Gastrocnemius medialis (tissue), 4 donors: ENCODE measurements around the gene PPP1R12B.

ENCODE experiments used
- CTCF ChIP-seq, 5 experiments: fragments of 450-650 bp in 3 of 5; fragments of 200-600 bp in 2 of 5; sonication (generic) in 2 of 5; IDR thresholded peaks in 4 of 5; conservative IDR thresholded peaks in 1 of 5; 1 replicate in 4 of 5; 2 replicates in 1 of 5; pipeline ENCODE4 v1.5.1; 2016 to 2019; ENCODE audit warnings: antibody characterized with exemption in 5 of 5, mild to moderate bottlenecking in 3 of 5, moderate library complexity in 3 of 5
- POLR2A ChIP-seq, 2 donors: fragments of 450-650 bp; IDR thresholded peaks; one replicate each; pipeline ENCODE4 v1.6.1; 2017; ENCODE audit warnings: antibody characterized with exemption in 2 of 2, mild to moderate bottlenecking in 2 of 2, moderate library complexity in 2 of 2

GRCh38 chr1:202632241-202632640 is 283.7 kb downstream of the PPP1R12B start:
- TF ChIP-seq CTCF (IDR thresholded peaks at IDR 0.05 in 4 of 5, conservative IDR thresholded peaks at IDR 0.05 in 1 of 5) (no peak), POLR2A (IDR thresholded peaks at IDR 0.05) (no peak)
